Subcutaneous abdominal adipose tissue (tissue), 5 donors: Measurements from ENCODE around the gene ZNF521.

ENCODE experiments used
- H3K27ac ChIP-seq: one replicate; pipeline ENCODE4 v1.7.0; 2013; ENCODE audit warnings: low read depth, mild to moderate bottlenecking, inconsistent platforms, low read length, moderate library complexity
- H3K27me3 ChIP-seq, 5 donors: one replicate each; pipeline ENCODE4 v1.7.0; 2013; ENCODE audit warnings: low read length in 5 of 5, inconsistent platforms in 1 of 5; ENCODE audit not compliant: control insufficient read depth in 5 of 5, insufficient read depth in 4 of 5
- H3K36me3 ChIP-seq, 5 donors: one replicate each; pipeline ENCODE4 v1.7.0; 2013; ENCODE audit warnings: low read length in 5 of 5; ENCODE audit not compliant: control insufficient read depth in 5 of 5, insufficient read depth in 5 of 5
- H3K4me1 ChIP-seq, 5 donors: one replicate each; pipeline ENCODE4 v1.7.0; 2013; ENCODE audit warnings: low read length in 5 of 5, mild to moderate bottlenecking in 3 of 5, moderate library complexity in 1 of 5; ENCODE audit not compliant: control insufficient read depth in 5 of 5, insufficient read depth in 5 of 5
- H3K4me3 ChIP-seq, 5 donors: one replicate each; pipeline ENCODE4 v1.7.0; 2013; ENCODE audit warnings: low read length in 5 of 5, low read depth in 1 of 5
- H3K9ac ChIP-seq, 5 donors: one replicate each; pipeline ENCODE4 v1.7.0; 2013; ENCODE audit warnings: low read length in 5 of 5, mild to moderate bottlenecking in 4 of 5, moderate library complexity in 3 of 5
- H3K9me3 ChIP-seq, 5 donors: one replicate each; pipeline ENCODE4 v1.7.0; 2013; ENCODE audit warnings: low read length in 5 of 5; ENCODE audit not compliant: control insufficient read depth in 5 of 5
- donor health status: healthy.
- donor health status: healthy.
- donor health status: healthy.
- donor health status: healthy.
- donor health status: healthy.

The ZNF521 gene

DNA sequence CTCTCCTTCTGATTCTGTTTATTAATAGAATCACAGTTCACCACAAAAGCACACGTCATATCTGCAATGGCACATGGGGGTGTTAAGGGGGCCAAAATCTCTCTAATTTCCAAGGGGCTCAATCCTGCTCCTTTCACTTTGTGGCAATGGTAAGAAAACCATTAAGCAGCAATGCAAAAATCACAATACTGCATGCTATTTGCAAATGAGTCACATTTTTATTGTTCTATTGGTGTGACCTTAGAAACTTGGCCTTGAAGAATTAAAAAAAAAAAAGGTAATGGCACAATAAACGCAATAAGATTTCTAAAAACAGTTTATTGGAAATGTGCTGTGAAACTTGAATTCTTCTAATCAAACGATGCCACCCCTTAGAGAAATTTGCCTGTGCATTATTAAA is 251.5 kb downstream of the ZNF521 start:
- no peaks in the 10 kb centered on the region for H3K36me3 ChIP-seq
- no peak overlapping the region for H3K27ac ChIP-seq
- H3K9me3 ChIP-seq = no peaks in the 10 kb centered on the region
- peaks cover 0 to 19% (median 6%) of the 10 kb centered on the region in 5 donors for H3K4me1 ChIP-seq
- no peak overlapping the region for H3K4me3 ChIP-seq
- H3K27me3 ChIP-seq = no peaks in the 10 kb centered on the region
- H3K9ac ChIP-seq = no peak overlapping the region

DNA sequence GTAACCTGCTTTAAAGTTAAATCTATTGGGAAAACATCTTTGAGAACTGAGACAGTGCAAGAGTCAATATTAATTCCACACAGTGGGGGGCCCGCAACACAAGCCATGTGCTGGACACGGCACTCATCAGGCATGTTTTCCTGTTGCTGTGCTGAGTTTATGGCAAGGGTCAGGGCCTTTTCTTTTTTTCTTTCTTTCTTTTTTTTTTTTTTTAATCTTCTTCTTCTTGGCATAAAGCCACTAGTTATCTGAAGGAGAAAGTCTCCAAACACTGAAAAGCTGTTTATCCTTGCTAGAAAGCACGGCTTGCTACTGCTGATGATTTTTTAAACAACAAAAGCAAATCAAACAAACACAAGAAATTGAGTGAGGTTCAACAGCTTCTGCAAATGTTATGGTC is 252.1 kb downstream of the ZNF521 start:
- Histone ChIP-seq H3K9me3 (no peaks in the 10 kb centered on the region), H3K4me1 (peaks cover 0 to 19% (median 6%) of the 10 kb centered on the region in 5 donors), H3K27me3 (no peaks in the 10 kb centered on the region), H3K4me3 (no peak overlapping the region), H3K36me3 (no peaks in the 10 kb centered on the region), H3K9ac (no peak overlapping the region), H3K27ac (no peak overlapping the region)

DNA sequence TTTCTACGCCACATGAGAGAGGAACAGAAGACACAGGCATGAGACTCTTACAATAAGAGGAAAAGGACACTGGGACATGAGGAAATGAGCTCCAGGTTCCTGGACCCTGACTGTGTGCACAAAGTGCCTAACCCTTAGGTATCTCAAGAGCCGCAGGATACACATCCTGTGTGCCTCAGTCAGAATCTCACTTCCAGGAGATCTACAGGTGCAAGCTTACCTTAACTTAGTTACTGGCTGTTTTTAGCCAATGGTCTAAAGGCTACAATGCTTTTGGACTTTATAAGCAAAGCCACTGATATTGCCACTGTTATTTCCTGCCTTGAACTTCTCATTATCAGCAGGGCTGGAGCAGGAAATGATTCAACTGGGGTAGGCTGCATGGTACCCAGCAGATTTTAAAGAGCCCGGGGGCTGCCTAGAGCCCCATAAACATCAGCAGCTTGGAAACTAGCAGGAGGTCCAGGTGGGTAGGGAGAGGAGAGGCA is 254.4 kb downstream of the ZNF521 start:
- Histone ChIP-seq H3K36me3 (no peaks in the 10 kb centered on the region), H3K9me3 (no peaks in the 10 kb centered on the region), H3K4me3 (no peak overlapping the region), H3K9ac (no peak overlapping the region), H3K27ac (no peak overlapping the region), H3K27me3 (no peaks in the 10 kb centered on the region), H3K4me1 (peaks cover 0 to 16% (median 6%) of the 10 kb centered on the region in 5 donors)

- Histone ChIP-seq H3K9ac (no peak overlapping the region), H3K27me3 (no peaks in the 10 kb centered on the region), H3K27ac (peak overlapping the region; percentile 10)
Measured at GRCh38 chr18:25097057-25097456, 254.9 kb downstream of the ZNF521 start.

GRCh38 chr18:25093141-25093540 is 258.8 kb downstream of the ZNF521 start:
- Histone ChIP-seq H3K27me3 (no peaks in the 10 kb centered on the region), H3K27ac (no peak overlapping the region), H3K9me3 (no peaks in the 10 kb centered on the region), H3K4me1 (peaks cover 0 to 6% (median 0%) of the 10 kb centered on the region in 5 donors), H3K9ac (no peak overlapping the region), H3K4me3 (no peak overlapping the region), H3K36me3 (peaks cover 20 to 28% (median 22%) of the 10 kb centered on the region in 5 donors)

More at GRCh38 chr18:25097057-25097456, 254.9 kb downstream of the ZNF521 start:
- Histone ChIP-seq H3K9me3 (no peaks in the 10 kb centered on the region), H3K4me3 (no peak overlapping the region), H3K4me1 (peaks cover 0 to 15% (median 6%) of the 10 kb centered on the region in 5 donors), H3K36me3 (no peaks in the 10 kb centered on the region)

DNA sequence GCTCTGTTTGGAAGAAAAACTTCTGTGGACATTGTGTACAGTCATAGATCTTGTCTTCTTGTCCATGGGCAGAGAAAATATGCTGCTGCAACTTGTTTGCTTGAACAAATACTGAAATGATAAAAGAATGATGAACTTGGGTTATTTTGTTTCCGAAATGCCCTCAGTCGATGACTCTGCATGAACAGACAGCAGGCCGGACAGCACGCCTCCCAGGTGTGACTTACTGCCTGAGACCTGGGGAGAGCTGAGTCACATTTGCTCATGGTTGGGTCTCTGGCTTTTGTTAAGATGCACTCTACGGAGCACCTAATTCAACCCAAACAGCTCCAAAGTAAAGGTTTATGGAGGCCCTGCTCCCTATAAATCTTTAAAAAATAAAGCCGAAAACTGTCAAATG is 262.5 kb downstream of the ZNF521 start:
- H3K27me3 ChIP-seq = no peaks in the 10 kb centered on the region
- no peak overlapping the region for H3K4me3 ChIP-seq
- no peaks in the 10 kb centered on the region for H3K9me3 ChIP-seq
- H3K27ac ChIP-seq = no peak overlapping the region
- no peak overlapping the region for H3K9ac ChIP-seq
- peaks cover 20 to 31% (median 22%) of the 10 kb centered on the region in 5 donors for H3K36me3 ChIP-seq
- H3K4me1 ChIP-seq = no peaks in the 10 kb centered on the region

DNA sequence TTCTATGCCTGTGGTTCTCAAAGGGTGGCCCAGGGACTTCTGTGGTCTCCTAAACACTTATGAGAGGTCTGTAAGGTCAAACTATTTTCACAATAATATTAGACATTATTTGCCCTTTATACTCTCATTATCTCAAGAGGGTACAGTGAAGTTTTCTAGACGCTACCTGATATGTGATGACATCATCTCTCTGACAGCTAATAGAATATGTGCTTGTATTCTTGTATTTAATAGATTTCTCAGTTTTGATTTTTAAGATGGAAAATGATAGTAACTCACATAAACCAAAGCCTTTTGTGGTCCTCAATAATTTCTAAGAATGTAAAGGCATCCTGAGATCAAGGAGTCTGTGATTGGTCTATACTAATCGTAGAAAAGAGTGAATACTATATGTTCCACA is 265.1 kb downstream of the ZNF521 start:
- no peak overlapping the region for H3K9ac ChIP-seq
- peaks cover 21 to 31% (median 23%) of the 10 kb centered on the region in 5 donors for H3K36me3 ChIP-seq
- H3K4me3 ChIP-seq = no peak overlapping the region
- no peaks in the 10 kb centered on the region for H3K4me1 ChIP-seq
- H3K9me3 ChIP-seq = no peaks in the 10 kb centered on the region
- no peak overlapping the region for H3K27ac ChIP-seq
- no peaks in the 10 kb centered on the region for H3K27me3 ChIP-seq

DNA sequence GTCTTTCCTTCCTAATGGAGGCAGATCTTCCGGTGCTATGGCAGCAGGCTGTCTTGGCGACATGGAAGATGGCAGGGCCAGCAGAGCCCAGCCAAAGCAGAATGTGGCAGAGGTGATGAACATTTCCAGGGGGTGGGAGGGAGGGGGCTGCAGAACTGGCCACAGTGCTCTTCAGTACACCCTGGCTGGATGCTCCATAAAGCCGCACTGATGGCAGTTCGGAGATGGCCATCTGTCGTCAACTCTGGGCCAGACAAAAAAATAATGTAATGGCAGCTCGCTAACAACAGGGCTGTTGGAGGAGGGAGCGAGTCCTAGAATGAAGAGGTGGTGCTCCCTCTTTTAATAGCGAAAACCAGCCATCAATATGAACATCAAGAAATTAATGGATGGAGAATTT is 271.0 kb downstream of the ZNF521 start:
- Histone ChIP-seq H3K27ac (no peak overlapping the region), H3K4me3 (no peak overlapping the region), H3K9me3 (no peaks in the 10 kb centered on the region), H3K36me3 (peaks cover 0 to 14% (median 9%) of the 10 kb centered on the region in 5 donors), H3K27me3 (no peaks in the 10 kb centered on the region), H3K9ac (no peak overlapping the region), H3K4me1 (no peaks in the 10 kb centered on the region)

GRCh38 chr18:25080211-25080610 is 271.8 kb downstream of the ZNF521 start:
- Histone ChIP-seq H3K4me3 (no peak overlapping the region), H3K4me1 (no peaks in the 10 kb centered on the region), H3K36me3 (peaks cover 0 to 14% (median 9%) of the 10 kb centered on the region in 5 donors), H3K27me3 (no peaks in the 10 kb centered on the region), H3K9me3 (no peaks in the 10 kb centered on the region), H3K9ac (no peak overlapping the region), H3K27ac (no peak overlapping the region)

DNA sequence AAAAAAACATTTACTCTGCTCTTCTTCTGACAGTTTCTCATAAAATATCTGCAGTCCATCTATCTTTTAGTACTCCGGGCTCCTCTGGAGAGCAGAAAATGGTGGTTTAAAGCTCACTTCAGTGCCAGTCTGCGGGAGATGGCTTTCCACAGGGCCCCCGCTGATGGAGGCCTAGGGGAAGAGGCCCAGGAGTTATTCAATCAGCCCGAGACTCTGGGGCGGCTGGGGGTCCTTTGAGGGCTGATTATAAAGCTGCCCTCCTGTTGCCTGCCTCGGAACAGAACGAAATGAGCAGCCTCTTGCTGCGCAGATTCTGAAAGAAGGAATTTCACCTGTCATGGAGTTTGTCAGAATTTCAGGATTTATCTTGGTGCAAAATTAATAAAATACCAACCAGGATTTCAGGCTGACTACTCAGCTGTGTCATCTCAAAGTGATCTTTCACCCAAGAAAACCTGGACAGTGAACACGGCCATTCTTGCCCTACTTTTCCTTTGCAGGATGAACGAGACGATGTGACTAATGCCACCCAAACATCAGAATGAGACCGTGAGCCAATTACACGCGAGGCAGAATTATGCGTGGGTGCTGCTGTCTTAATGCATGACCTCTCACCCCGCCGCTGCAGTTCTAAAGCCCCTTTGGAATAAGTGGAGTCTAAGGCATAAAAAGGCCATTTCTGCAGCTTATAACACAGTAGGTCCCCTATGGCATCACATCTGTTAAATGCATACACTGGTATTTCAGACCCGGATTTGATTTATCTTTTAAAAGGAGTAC is 273.8 kb downstream of the ZNF521 start:
- peaks cover 0 to 14% (median 9%) of the 10 kb centered on the region in 5 donors for H3K36me3 ChIP-seq
- H3K27ac ChIP-seq = no peak overlapping the region
- H3K9me3 ChIP-seq = no peaks in the 10 kb centered on the region
- H3K4me3 ChIP-seq = no peak overlapping the region
- no peaks in the 10 kb centered on the region for H3K27me3 ChIP-seq
- H3K4me1 ChIP-seq = no peaks in the 10 kb centered on the region
- H3K9ac ChIP-seq = no peak overlapping the region
